K562 (cell line): ENCODE measurements around the gene CFAP251. TPM values are rescaled to one million over a fixed set of nuclear protein-coding genes. Genes with fewer than 3 reads are reported as not detected.

Experiments
- ATAC-seq: fragments of 200-7000 bp; cut with Tn5 transposase; 3 replicates; pipeline ENCODE4 v1.9.1; 2020; ENCODE audit warnings: moderate library complexity
- BruUV-seq: library from RNA; stranded (reverse); fragments of 400-500 nt; replicated peaks from 2 replicates; lab custom pipeline; 2021; lab: Mats Ljungman, UMichigan
- CTCF ChIA-PET: fragments of 300-600 bp; formaldehyde crosslinking; extraction: SDS; loops from one replicate; lab custom pipeline; 2021; ENCODE audit warnings: low intra/inter-chr PET ratio; lab: Yijun Ruan, JAX
- POLR2A ChIA-PET: fragments of 300-600, 350-650 bp; sonication (Branson Sonifier 250); formaldehyde crosslinking; extraction: SDS; loops from one replicate; lab custom pipeline; 2021; ENCODE audit warnings: antibody characterized with exemption, inconsistent platforms; lab: Yijun Ruan, JAX
- DNase-seq, 4 experiments: peaks; one replicate each; pipeline versions ENCODE4 v3.0.0 to v3.0.0-alpha.2; 2011 to 2018; ENCODE audit warnings: low spot score in 3 of 4, mixed read lengths in 3 of 4; ENCODE audit errors: extremely low read depth in 1 of 4
- FAIRE-seq: peaks from 2 replicates; lab custom pipeline; 2011; peaks lifted over from hg19 to GRCh38; lab: Jason Lieb, UNC
- H2AFZ ChIP-seq: 2 replicates; pipeline ENCODE4 v1.6.0; 2011; ENCODE audit warnings: low read depth, low read length, control low read depth, inconsistent platforms
- H3K27ac ChIP-seq: fragments of 200-600 bp; 3 replicates; pipeline ENCODE4 v1.8.0; 2011; ENCODE audit warnings: low read depth, mild to moderate bottlenecking, control low read depth, inconsistent platforms, low read length, moderate library complexity, mixed read lengths; ENCODE audit errors: extremely low read depth
- H3K27me3 ChIP-seq, 2 experiments: fragments of 300-600 bp in 1 of 2; 2 replicates in 1 of 2; 3 replicates in 1 of 2; pipeline versions ENCODE4 v1.6.0 to v1.8.0; 2011; ENCODE audit warnings: inconsistent platforms in 2 of 2, low read length in 2 of 2, mild to moderate bottlenecking in 1 of 2, mixed read lengths in 1 of 2, moderate library complexity in 1 of 2; ENCODE audit not compliant: control insufficient read depth in 2 of 2, insufficient read depth in 2 of 2
- H3K36me3 ChIP-seq: fragments of 300-600 bp; 3 replicates; pipeline ENCODE4 v1.8.0; 2011; ENCODE audit warnings: mild to moderate bottlenecking, low read length, inconsistent platforms; ENCODE audit not compliant: control insufficient read depth, insufficient read depth
- H3K4me1 ChIP-seq, 2 experiments: fragments of 200-600 bp in 1 of 2; replicated peaks in 1 of 2; 2 replicates in 1 of 2; 3 replicates in 1 of 2; pipeline versions ENCODE4 v1.5.1 to v1.8.0; 2011; ENCODE audit warnings: inconsistent platforms in 2 of 2, low read length in 2 of 2, mild to moderate bottlenecking in 1 of 2, mixed read lengths in 1 of 2, moderate library complexity in 1 of 2; ENCODE audit not compliant: control insufficient read depth in 2 of 2, insufficient read depth in 2 of 2
- H3K4me2 ChIP-seq: 2 replicates; pipeline ENCODE4 v1.6.1; 2011; ENCODE audit warnings: low read length, control low read depth, inconsistent platforms, mixed read lengths; ENCODE audit not compliant: insufficient read depth
- H3K4me3 ChIP-seq: fragments of 200-600 bp; sonication (generic), shearing (Covaris generic); 2 replicates; pipeline ENCODE4 v1.5.1; 2016; ENCODE audit warnings: control low read depth, inconsistent platforms
- H3K79me2 ChIP-seq: fragments of 200-600 bp; 3 replicates; pipeline ENCODE4 v1.8.0; 2011; ENCODE audit warnings: low read length, inconsistent platforms; ENCODE audit not compliant: control insufficient read depth, insufficient read depth
- H3K9ac ChIP-seq, 2 experiments: 2 replicates each; pipeline versions ENCODE4 v1.6.0 to v1.6.1; 2011; ENCODE audit warnings: low read depth in 2 of 2, low read length in 2 of 2, control low read depth in 1 of 2, inconsistent platforms in 1 of 2, mild to moderate bottlenecking in 1 of 2, mixed read lengths in 1 of 2; ENCODE audit not compliant: insufficient read depth in 1 of 2
- H3K9me1 ChIP-seq: one replicate; pipeline ENCODE4 v1.6.0; 2011; ENCODE audit warnings: inconsistent platforms, mild to moderate bottlenecking, low read length, moderate library complexity; ENCODE audit not compliant: control insufficient read depth, insufficient read depth
- H3K9me3 ChIP-seq: replicated peaks from 2 replicates; pipeline ENCODE4 v1.5.1; 2011; ENCODE audit warnings: low read depth, low read length, inconsistent platforms; ENCODE audit not compliant: control insufficient read depth, insufficient read depth
- H4K20me1 ChIP-seq: replicated peaks from 2 replicates; pipeline ENCODE4 v1.6.1; 2011; ENCODE audit warnings: low read length, inconsistent platforms, mixed read lengths; ENCODE audit not compliant: control insufficient read depth, insufficient read depth
- ASH1L ChIP-seq: fragments of 450-650 bp; IDR thresholded peaks from 2 replicates; pipeline ENCODE4 v1.6.1; 2018; ENCODE audit warnings: borderline replicate concordance, mild to moderate bottlenecking, low read depth; ENCODE audit not compliant: partially characterized antibody
- COPS2 ChIP-seq: fragments of 450-650 bp; conservative IDR thresholded peaks from 2 replicates; pipeline ENCODE4 v1.6.1; 2016; ENCODE audit warnings: mild to moderate bottlenecking, moderate library complexity
- E2F5 ChIP-seq: sonication (generic); formaldehyde crosslinking; IDR thresholded peaks from 2 replicates; pipeline ENCODE4 v1.8.0; 2022; ENCODE audit warnings: mild to moderate bottlenecking, missing genetic modification reagents
- GABPB1 ChIP-seq: sonication (generic); formaldehyde crosslinking; IDR thresholded peaks from 2 replicates; pipeline ENCODE4 v1.8.0; 2022; ENCODE audit warnings: mild to moderate bottlenecking, missing genetic modification reagents
- HMG20B ChIP-seq: fragments of 250-450 bp; sonication (Bioruptor Pico); IDR thresholded peaks from 2 replicates; pipeline ENCODE4 v1.5.0; 2021; ENCODE audit warnings: mild to moderate bottlenecking
- JUND ChIP-seq, 2 experiments: IDR thresholded peaks; 2 replicates in 1 of 2; 3 replicates in 1 of 2; pipeline ENCODE4 v1.6.1; 2011; ENCODE audit warnings: borderline replicate concordance in 2 of 2, low read depth in 2 of 2, low read length in 2 of 2, improper control_type of control experiment in 1 of 2, missing biosample characterization in 1 of 2, missing genetic modification characterization in 1 of 2, missing genetic modification reagents in 1 of 2
- KAT8 ChIP-seq: fragments of 450-650 bp; IDR thresholded peaks from 2 replicates; pipeline ENCODE4 v1.6.1; 2016; ENCODE audit warnings: low read depth, mild to moderate bottlenecking
- KLF6 ChIP-seq: fragments of 250-450 bp; sonication (Bioruptor Pico); IDR thresholded peaks from 2 replicates; pipeline ENCODE4 v1.4.0; 2020; ENCODE audit warnings: mild to moderate bottlenecking, moderate library complexity, borderline replicate concordance
- MCM2 ChIP-seq: fragments of 450-650 bp; IDR thresholded peaks from 2 replicates; pipeline ENCODE4 v1.6.1; 2017; ENCODE audit warnings: low read depth, mild to moderate bottlenecking
- MED1 ChIP-seq: sonication (generic); formaldehyde crosslinking; IDR thresholded peaks from 2 replicates; pipeline ENCODE4 v1.8.1; 2023; ENCODE audit warnings: missing genetic modification reagents, borderline replicate concordance
- MEF2D ChIP-seq: conservative IDR thresholded peaks from 2 replicates; pipeline ENCODE4 v1.6.1; 2016; ENCODE audit warnings: low read depth, missing genetic modification characterization, missing compliant biosample characterization
- MTA3 ChIP-seq: fragments of 450-650 bp; formaldehyde crosslinking; IDR thresholded peaks from 2 replicates; pipeline ENCODE4 v1.6.1; 2017; ENCODE audit warnings: mild to moderate bottlenecking, borderline replicate concordance
- PHB ChIP-seq: fragments of 250-450 bp; sonication (Bioruptor Pico); IDR thresholded peaks from 2 replicates; pipeline ENCODE4 v1.5.0; 2021
- POU5F1 ChIP-seq: fragments of 150-350 bp; IDR thresholded peaks from 2 replicates; pipeline ENCODE4 v1.6.1; 2014; ENCODE audit warnings: borderline replicate concordance, low read length, low read depth, mild to moderate bottlenecking; ENCODE audit not compliant: partially characterized antibody
- RFX1 ChIP-seq: fragments of 450-650 bp; IDR thresholded peaks from 2 replicates; pipeline ENCODE4 v1.6.1; 2016; ENCODE audit warnings: mild to moderate bottlenecking, moderate library complexity
- SNIP1 ChIP-seq: fragments of 450-650 bp; IDR thresholded peaks from 2 replicates; pipeline ENCODE4 v1.7.1; 2017; ENCODE audit warnings: low read depth, mild to moderate bottlenecking
- TAF7 ChIP-seq: fragments of 450-650 bp; IDR thresholded peaks from 2 replicates; pipeline ENCODE4 v1.6.1; 2016; ENCODE audit warnings: missing genetic modification characterization, missing compliant biosample characterization
- ZNF140 ChIP-seq: fragments of 250-450 bp; sonication (Bioruptor Pico); IDR thresholded peaks from 2 replicates; pipeline ENCODE4 v1.8.0; 2021; ENCODE audit warnings: moderate library complexity, mild to moderate bottlenecking, inconsistent platforms
- ZNF282 ChIP-seq: sonication (generic); formaldehyde crosslinking; IDR thresholded peaks from 2 replicates; pipeline ENCODE4 v1.8.1; 2023; ENCODE audit warnings: missing genetic modification reagents
- WGBS: fragments of 100-300 bp; shearing (Covaris generic); methylation state at CpG from one replicate; pipeline ENCODE4 v1.1.6; 2016; ENCODE audit warnings: low coverage, mixed read lengths; ENCODE audit not compliant: insufficient coverage; ENCODE audit errors: missing lambda C conversion rate; 5-methylcytosine and 5-hydroxymethylcytosine counted together
- in situ Hi-C: fragments of 300-500 bp; cut with MboI; formaldehyde crosslinking; loops from 4 replicates; pipeline ENCODE4 v1.15.0; 2018; ENCODE audit warnings: inconsistent platforms, mixed read lengths
- intact Hi-C: fragments of 100-400 bp; cut with micrococcal nuclease; formaldehyde crosslinking; loops from 2 replicates; pipeline ENCODE4 v1.14.2; 2022
- polyA plus RNA-seq, 8 experiments: library from polyadenylated mRNA; depleted of rRNA in 4 of 8; stranded (reverse) in 5 of 8; unstranded in 3 of 8; fragments of >200 nt; fragmentation: Nextera tagmentation in 2 of 8; fragmentation: Illumina TruSeq in 1 of 8; extraction: Ambion mirVana in 2 of 8; extraction: Trizol in 1 of 8; gene quantifications; 2 replicates each; pipeline versions ENCODE4 v1.2.1 to v1.2.3, GENCODE V29; 2011 to 2014; ENCODE audit warnings: inconsistent platforms in 1 of 8, missing spikeins in 1 of 8
- total RNA-seq, 7 experiments: library from RNA; depleted of rRNA in 6 of 7; stranded (reverse); fragments of >200 nt in 6 of 7; fragmentation: Illumina TruSeq in 2 of 7; extraction: Trizol in 2 of 7; gene quantifications; 2 replicates each; pipeline versions ENCODE4 v1.2.1 to v1.2.3, GENCODE V29; 2011 to 2021; ENCODE audit warnings: low replicate concordance in 1 of 7
- TF ChIP-seq, protein P1 (sequence below), 2 experiments: fragments of 450-650 bp; IDR thresholded peaks; 2 replicates each; pipeline ENCODE4 v1.6.1; 2016

CFAP251 gene
- total and polyA plus RNA-seq, 9 of the 15 experiments (the other 6 are each of a cell fraction or from before 2014, with no cell fraction given) = 16.6 to 31.0 (median 19.1) TPM

- POLR2A ChIA-PET = no interaction called here
- Histone ChIP-seq H3K27ac (no peak overlapping the region), H3K4me2 (no peak overlapping the region), H3K9ac (no peak overlapping the region), H3K27me3 (no peaks in the 10 kb centered on the region), H3K4me1 (peaks cover 0 to 9% of the 10 kb centered on the region in 2 experiments; a peak in 1 of 5 replicates), H3K9me1 (peaks cover 4% of the 10 kb centered on the region), H3K4me3 (no peak overlapping the region), H3K36me3 (peaks cover 49% of the 10 kb centered on the region; the same call in 1 of the 3 replicates), H3K79me2 (peaks cover 22% of the 10 kb centered on the region), H4K20me1 (no peaks in the 10 kb centered on the region), H3K9me3 (no peaks in the 10 kb centered on the region), H2AFZ (no peak overlapping the region)
- CTCF ChIA-PET = no interaction called here
- TF ChIP-seq E2F5 (CRISPR knock-in tag) (no peak), ASH1L (no peak), MCM2 (no peak), MEF2D (tag) (no peak), ZNF140 (no peak), SNIP1 (no peak), MTA3 (no peak), RFX1 (no peak), KLF6 (no peak), TAF7 (tag) (no peak), ZNF282 (CRISPR knock-in tag) (no peak), COPS2 (no peak), POU5F1 (no peak), KAT8 (no peak), MED1 (no peak), GABPB1 (no peak), JUND (IDR thresholded peaks at IDR 0.05; ENCODE audit: borderline replicate concordance, low read depth, low read length) (no peak), JUND (tag; IDR thresholded peaks at IDR 0.05; ENCODE audit: borderline replicate concordance, low read depth, low read length) (no peak), PHB (CRISPR knock-in tag) (no peak), HMG20B (CRISPR knock-in tag) (no peak)
- TF ChIP-seq, protein P1, sequence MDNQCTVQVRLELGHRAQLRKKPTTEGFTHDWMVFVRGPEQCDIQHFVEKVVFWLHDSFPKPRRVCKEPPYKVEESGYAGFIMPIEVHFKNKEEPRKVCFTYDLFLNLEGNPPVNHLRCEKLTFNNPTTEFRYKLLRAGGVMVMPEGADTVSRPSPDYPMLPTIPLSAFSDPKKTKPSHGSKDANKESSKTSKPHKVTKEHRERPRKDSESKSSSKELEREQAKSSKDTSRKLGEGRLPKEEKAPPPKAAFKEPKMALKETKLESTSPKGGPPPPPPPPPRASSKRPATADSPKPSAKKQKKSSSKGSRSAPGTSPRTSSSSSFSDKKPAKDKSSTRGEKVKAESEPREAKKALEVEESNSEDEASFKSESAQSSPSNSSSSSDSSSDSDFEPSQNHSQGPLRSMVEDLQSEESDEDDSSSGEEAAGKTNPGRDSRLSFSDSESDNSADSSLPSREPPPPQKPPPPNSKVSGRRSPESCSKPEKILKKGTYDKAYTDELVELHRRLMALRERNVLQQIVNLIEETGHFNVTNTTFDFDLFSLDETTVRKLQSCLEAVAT (IDR thresholded peaks at IDR 0.05) = no peak
- BruUV-seq = no TSS peak
- WGBS = 93% methylated on average over 8 of the region's 8 CpGs
- no peak for ATAC-seq
- intact Hi-C loops (no loop called here), in situ Hi-C loops (no loop called here)
- DNase-seq = no peak
- no peak for FAIRE-seq
Observed at GRCh38 chr12:122035292-122035691, 116.9 kb downstream of the CFAP251 start.
